Mucosa of stomach (tissue), 1 donor: ENCODE data around the gene OSGEP.

Experiments
- H3K27me3 ChIP-seq: one replicate; pipeline ENCODE4 v1.7.0; 2013; ENCODE audit warnings: mild to moderate bottlenecking, low read length; ENCODE audit not compliant: control insufficient read depth, insufficient read depth
- H3K36me3 ChIP-seq: one replicate; pipeline ENCODE4 v1.7.0; 2013; ENCODE audit warnings: low read length; ENCODE audit not compliant: control insufficient read depth, insufficient read depth
- H3K4me1 ChIP-seq: one replicate; pipeline ENCODE4 v1.7.0; 2013; ENCODE audit warnings: mild to moderate bottlenecking, low read length; ENCODE audit not compliant: control insufficient read depth, insufficient read depth
- H3K4me3 ChIP-seq: one replicate; pipeline ENCODE4 v1.7.0; 2013; ENCODE audit warnings: low read length
- H3K9ac ChIP-seq: one replicate; pipeline ENCODE4 v1.7.0; 2013; ENCODE audit warnings: mild to moderate bottlenecking, low read length, moderate library complexity
- H3K9me3 ChIP-seq: one replicate; pipeline ENCODE4 v1.7.0; 2013; ENCODE audit warnings: mild to moderate bottlenecking, low read length, moderate library complexity; ENCODE audit not compliant: control insufficient read depth
- donor health status: Pancreatic carcinoma.

Gene OSGEP

GRCh38 chr14:20400965-20401593, 53.5 kb downstream of the OSGEP start:
- Histone ChIP-seq H3K9ac (no peak overlapping the region), H3K27me3 (no peaks in the 10 kb centered on the region), H3K9me3 (no peaks in the 10 kb centered on the region), H3K36me3 (peaks cover 13% of the 10 kb centered on the region), H3K4me3 (no peak overlapping the region), H3K4me1 (peaks cover 10% of the 10 kb centered on the region)

DNA sequence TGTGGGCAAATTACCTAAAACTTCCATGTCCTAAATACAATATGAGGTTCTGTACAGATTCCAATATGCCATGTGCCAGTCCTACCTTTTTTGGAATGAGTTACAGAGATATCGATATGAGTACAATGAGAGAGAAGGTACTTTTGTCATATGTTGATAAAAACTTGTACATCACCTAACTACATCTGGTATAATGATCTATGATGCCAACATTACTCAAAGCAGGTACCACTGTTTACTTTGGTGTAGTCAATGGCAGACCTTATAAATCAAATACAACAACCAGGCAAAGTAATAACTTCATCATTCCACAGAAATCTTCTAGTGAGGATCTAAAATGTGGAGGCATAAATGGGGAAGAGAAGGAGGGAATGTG, 54.0 kb downstream of the OSGEP start:
- Histone ChIP-seq H3K4me3 (no peak overlapping the region), H3K36me3 (peaks cover 12% of the 10 kb centered on the region), H3K9ac (no peak overlapping the region), H3K9me3 (no peaks in the 10 kb centered on the region), H3K27me3 (no peaks in the 10 kb centered on the region), H3K4me1 (peaks cover 10% of the 10 kb centered on the region)

DNA sequence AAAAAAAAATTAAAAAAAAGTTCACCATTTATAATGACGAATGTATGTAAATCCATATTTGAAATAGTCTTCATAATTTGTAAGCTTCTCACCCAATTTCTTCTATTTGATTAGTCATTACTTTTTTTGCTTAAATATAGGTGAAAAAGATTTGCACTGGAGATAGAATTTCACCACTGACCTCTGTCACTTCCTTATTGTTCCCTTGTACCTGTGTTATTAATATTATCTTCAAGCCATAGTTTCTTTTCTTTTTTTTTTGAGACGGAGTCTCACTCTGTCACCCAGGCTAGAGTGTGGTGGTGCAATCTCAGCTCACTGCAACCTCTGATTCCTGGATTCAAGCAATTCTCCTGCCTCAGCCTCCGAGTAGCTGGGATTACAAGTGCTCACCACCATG, 57.1 kb downstream of the OSGEP start:
- Histone ChIP-seq H3K4me1 (peaks cover 10% of the 10 kb centered on the region), H3K27me3 (no peaks in the 10 kb centered on the region), H3K9me3 (no peaks in the 10 kb centered on the region), H3K9ac (no peak overlapping the region), H3K4me3 (no peak overlapping the region), H3K36me3 (peaks cover 6% of the 10 kb centered on the region)
